GM04503 (cell line): ENCODE measurements around the gene NF2.

Experiments used
- DNase-seq: peaks from one replicate; pipeline ENCODE4 v3.0.0-alpha.2; 2012; ENCODE audit warnings: low read depth

NF2 gene

DNA sequence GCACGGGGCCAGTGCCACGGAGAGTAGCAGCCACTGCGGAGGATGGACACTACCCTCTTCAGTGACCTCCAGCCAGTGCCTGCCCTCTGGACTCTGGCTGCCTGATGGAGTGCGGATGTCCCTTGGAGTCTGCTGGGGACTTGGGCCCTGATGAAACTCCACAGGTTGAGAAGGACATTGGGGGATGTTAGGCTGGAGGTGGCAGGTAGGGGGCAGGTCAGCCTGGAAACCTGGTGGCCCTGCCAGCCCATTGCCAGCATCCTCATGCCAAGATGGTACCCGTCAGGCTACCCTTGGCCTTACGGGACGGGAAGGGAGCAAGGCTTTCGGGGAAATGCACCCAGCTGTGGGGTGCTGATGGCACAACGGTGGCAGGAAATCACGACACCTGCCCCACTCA, 120.3 kb downstream of the NF2 start:
- DNase-seq: no peak

DNA sequence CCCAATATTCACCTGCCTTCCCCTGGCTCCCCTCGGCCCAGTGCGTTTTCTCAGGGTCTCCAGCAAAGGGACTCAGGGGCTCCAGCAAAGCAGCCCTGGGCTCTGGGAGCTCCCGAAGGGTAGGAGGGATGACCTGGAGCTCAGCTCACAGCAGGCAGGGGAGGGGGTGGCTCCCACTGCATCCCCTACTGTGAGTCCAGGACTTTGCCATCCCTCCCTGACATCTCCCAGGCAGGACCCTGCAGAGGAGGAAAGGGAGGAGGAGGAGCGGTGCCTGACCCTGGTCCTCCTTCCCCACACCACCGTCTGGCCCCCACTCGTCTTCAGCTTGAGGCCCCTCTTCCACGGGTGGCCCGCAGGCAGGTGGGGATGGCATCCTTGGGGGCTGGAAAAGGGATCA, 121.4 kb downstream of the NF2 start:
- DNase-seq: no peak

DNA sequence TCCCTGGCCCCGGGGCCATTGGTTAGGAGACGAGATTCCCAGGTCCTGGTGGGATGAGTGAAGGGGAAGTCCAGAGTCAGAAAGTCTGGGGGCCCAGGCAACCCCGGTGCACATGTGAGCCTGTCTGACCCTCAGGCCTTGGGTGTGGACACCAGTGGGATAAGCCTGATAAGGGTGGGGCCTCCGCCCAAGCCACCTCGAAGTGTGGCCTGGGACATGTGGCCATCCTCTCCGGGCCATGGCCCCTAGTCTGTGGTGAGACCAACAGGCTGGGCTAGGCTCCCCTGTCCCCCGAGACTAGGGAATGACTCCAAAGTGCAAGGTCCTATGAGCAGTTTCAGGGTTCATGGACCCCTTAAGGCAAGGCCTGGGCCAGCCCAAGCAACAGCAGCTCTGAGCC, 122.7 kb downstream of the NF2 start:
- no peak for DNase-seq

DNA sequence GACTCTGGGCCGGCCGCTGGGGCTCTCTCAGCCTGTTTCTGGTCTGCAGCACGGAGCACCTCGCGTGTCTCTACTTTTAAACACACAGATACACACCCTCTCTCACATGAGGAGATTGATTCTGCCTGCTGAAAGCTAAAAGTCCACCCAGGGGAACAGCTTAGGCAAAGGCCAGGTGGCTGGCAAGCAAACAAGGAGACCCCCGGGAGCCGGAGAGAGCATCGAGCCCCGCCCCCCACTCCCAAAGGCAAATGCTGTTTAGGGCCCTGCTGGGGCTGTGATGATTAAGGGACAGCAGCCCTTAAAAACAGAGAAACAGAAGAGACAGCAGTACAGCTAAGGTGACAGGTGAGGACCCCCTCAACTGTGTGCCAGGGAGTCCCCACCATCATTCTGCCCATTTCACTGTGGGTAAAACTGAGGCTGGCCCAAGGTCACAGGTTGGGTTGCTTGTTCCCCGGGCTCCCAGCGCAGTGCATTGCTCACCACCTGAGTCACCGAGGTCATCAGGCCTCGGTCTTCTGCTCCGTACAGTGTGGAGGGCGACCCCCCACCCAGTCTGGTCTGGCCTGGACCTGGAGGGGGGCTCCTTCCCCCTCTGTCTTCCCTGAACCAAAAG, 123.2 kb downstream of the NF2 start:
- DNase-seq: no peak

DNA sequence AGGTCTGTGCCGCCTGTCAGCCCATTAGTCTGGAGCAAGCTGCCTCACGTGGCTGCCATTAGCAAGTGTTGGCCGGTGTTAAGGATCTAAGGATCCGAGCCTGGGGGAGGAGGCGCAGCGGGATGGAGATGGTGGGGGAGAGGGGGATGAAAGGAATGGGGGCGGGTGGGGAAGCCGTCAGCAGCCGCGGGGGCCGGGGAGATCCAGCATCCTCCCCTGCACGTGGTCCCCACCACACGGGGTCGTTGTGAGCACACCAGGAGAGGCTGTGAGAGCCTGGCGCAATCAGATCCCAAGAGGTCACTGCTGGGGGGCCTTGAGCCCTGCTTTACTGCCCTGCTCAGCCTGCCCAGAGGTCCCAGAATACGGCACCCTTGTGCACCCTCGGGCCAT, 123.7 kb downstream of the NF2 start:
- DNase-seq: no peak

DNA sequence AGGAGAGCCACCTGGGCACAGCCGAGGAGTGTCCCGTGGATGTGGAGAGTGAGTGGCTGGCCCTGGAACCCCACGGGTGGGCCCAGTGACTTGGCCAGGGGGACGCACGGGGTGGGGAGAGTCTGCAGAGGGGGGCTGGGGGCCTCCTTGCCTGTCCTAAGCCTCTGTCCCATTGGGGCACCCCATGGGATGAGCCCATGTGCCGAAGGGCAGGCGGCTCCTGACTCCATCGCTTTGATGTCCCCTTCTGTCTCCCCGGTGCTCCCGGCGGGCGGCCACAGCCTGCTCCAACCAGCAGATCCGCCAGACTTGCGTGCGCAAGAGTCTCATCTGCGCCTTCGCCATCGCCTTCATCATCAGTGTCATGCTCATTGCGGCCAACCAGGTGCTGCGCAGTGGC, 125.7 kb downstream of the NF2 start:
- no peak for DNase-seq

DNA sequence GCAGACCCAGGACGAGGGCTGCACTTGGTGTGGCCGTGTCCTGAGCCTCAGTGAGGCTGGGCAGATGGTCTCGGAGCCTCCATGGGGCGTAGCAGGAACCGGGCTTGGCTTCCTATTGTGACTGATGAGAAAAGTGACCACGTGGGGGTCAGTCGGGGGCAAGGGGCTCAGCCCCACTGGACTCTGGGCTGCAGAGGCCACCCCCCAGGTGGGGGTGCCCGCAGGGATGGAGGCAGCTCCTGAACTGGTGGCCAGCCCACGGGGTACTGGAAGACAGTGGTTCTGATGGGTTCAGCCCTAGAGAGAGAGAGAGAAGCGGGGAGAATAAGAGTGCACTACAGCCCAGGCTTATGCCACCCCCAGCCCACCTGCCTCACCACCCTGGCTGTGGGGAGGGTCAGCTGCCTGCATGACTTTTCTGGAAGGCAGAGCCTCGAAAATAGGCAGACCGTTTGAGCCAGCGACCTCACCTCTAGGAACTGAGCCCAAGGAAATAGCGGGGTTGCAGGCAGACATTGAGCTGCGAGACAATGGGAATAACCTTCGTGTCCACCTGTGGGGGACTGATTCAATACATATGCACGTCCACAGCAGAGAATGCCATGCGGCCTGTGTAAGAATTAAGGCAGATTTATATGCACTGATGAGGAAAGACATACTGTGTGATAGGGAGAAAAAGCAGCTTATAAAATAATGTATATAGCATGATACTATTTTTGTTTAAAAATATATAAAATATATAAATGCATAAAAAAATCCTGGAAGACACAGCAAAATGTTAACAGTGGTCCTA, 127.8 kb downstream of the NF2 start:
- DNase-seq: no peak

DNA sequence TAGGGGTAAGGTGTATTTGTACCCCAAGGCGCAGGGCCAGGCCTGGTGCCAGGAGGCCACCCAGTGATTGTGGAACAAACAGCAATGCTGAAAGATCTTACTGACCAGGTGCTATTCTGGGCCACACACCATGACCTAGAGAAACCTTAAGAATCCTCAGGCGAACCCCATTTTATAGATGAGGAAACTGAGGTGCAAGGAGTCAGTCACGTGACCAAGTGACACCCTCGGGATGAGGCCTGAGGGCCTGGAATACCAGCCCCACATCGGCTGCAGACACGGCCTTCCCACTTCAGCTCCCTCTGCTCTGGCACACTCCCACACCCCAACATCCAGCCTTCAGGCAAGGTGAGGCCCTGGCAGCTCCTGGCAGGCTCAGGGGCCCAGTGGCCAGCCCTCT, 129.4 kb downstream of the NF2 start:
- DNase-seq: no peak

DNA sequence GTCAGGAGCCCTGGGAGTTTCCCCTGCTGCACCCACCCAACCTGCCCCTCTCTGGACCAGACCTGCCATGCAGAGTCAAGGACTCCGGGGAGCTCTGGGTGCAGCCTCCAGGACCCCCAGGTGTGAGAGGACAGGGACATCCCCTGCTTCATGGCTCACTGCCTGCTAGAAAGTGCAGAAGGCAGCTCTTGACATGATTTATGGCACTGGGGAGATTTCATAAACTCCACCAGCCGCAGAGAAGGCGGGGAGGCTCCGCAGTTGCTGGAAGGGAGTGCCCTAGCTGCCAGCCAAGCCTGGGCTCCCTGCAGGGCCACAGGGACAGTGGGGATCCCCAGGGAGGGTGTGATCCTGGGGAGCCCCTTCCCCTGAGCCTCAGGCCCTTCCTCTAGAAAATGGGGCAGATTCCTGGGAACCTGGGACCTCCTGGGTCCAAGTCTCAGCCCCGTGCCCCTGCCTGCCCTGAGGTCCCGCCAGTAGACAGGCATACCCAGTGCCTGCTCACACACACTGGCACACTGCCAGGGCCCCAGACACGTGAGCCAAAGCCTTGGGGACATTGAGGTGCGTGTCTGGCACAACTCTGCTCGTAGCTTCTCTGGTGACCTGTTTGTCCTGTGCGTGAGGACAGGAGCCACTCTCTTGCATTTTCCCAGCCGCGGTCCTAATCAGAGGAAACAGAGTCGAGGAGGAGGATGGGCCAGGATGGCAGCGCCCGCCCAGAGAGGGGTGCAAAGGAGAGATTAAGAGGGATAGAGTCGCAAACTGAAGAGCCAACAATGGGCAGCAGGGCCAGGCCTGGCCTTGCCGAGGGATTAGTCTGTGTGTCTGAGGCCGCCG, 130.1 kb downstream of the NF2 start:
- DNase-seq: no peak

DNA sequence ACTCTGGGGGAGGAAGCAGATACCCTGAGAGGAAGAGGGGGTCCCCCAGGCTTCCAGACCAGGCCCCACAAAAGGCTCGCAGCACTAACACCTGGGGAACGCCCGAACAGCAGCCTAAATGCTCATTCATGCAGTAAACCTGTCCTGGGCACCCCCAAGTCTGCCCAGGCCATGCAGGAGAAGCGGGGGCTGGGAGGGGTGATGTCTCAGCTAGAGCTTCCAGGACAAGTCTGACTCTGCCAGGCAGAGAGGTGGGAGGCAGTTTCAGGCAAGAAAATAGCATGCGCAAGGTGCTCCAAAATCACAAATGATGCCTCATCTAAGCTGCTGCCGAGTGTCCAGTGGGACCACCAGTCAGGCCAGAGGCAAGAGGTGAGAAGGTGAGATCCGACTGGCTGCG, 131.0 kb downstream of the NF2 start:
- DNase-seq: no peak

DNA sequence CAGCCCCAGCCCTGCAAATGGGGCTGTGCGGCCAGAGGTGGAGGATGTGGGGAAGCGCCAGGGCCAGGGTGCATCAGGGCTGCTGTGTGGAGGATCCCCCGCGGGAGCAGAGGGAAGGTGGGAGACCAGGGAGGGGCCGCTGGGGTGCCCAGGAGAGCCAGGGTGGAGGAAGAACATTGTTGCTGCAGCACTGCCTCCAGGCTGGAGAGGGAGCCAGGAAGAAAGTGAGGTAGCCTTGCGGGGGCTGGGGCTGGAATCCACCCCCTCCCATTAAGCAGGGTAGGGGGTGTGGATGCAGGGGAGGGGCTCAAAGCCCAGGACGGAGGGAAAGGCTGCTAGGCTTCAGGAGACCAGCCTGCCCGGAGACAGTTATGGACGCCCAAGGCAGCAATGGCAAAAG, 131.4 kb downstream of the NF2 start:
- no peak for DNase-seq

DNA sequence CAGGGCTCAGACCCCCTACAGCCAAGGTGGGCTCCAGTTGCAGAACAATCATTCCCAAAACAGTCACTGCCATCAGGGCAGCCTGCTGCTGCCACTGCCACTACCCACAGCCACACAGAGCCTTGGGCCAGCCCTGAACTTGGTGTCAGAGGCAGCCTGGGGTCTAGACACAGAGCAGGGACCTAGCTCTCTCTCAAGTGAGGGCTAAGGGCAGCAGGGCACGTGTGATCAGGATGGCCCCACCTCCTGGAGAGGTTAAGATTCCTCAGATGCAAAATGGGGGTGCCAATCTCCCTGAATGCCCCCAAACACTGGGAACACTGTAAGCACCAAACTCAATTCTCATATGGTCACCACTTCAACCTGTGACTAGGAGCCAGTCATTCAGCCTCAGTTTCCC, 132.0 kb downstream of the NF2 start:
- no peak for DNase-seq

DNA sequence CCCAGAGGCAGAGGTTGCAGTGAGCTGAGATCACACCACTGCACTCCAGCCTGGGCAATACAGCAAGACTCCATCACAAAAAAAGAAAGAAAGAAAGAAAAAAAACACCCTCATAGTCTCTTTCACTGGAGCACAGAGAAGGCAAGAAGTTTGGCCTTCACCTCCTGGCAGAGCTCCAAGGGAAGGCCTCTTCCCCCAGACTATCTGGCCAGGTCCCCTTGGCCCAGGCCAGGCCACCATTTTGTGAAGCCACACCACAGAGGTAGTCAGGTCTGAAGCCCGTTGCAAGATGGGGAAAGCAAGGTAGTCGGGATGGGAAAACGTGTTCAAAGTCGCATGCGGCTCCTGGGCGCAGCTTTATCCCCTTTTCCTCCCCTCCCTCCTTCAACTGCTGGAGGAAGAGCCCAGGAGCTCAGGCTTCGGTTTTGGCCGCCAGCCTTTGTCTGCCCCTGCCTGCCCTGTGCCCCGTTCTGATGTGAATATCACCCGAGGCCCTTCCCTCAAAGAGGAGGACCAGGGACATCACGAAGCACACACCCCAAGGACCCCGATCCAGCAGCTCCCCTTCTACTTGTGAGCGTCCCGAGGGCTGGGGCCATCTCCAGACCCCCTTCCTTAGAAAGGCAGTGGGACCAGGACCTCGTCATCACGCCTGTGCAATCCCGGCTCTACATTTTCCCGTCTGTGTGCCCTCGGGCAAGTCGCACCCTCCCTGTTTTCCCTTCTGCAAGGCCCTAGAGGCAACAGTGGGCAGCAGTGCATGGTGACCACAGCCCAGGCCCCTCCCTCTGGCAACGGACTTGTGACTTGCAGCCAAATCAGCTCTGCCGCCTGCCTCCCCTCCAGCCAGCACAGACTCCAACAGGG, 134.1 kb downstream of the NF2 start:
- no peak for DNase-seq

DNA sequence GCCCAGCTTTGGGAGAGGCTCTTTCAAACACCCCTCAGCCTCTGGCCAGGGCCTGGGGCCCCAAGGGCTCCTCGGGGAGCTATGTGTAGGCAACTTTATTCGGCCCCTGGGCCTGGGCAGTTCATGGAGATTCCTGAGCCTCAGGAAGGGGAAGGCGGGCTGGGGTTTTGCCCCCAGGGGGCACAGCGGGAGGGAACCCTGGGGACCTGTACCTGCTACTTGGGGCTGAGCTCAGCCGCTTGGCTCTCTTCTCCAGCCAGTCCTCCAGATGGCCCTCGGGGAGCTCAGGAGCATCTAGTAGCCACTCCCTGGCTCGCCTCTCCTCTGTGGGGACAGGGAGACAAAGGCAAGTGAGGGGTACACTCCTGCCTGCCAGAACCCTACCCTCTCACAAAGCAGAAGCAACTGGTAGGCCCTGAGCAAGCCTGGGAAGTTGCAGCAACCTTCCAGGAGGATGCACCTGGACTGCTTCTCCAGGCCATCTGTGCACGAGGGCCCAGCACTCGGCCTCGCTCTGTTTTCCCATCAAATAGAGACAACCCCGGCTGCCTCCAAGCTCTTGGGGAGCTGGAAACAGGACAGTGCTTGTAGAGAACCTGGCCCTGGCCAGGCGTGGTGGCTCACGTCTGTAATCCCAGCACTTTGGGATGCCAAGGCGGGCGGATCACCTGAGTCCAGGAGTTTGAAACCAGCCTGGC, 134.8 kb downstream of the NF2 start:
- no peak for DNase-seq

DNA sequence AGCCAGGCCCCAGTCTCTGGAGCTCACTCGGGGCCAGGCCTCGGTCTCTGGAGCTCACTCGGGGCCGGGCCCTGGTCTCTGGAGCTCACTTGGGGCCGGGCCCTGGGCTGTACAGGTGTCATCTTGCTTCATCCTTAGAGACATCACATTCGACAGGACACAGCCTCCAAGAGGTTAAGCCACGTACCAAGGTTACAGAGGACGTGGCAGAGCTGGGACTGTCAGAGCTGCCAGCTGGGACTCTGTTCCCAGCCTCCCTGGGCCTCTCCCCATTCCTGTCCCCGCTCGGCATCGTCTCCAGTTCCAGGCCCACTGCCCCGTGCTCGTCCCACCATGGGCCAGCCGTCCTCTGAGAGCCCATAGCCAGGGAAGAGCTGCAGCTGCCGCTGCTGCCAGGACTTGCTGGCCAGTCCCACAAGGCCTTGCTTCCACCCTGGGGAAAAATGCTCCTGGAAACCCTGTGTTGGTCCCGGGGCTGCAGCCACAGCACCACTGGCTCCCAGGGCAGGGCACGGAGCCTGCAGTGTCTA, 136.0 kb downstream of the NF2 start:
- DNase-seq: no peak

DNA sequence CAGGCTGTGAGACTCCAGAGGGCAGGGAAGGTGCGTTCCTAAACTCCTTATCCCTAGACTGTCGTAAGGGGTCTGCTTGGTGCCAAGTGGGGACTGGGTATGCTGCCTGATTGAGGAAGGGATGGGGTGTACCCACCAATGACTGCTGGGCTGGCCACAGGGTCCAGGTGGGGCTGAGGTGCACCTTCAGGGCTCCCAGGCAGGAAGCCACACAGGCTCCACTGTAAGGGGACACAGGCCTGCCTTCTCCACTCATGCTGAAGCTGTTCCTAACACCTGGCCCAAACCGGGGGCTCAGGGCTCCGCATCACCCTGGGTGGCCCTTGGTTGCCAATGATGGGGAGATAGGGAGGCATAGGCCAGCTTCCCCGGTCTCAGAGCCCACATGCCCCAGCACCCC, 136.8 kb downstream of the NF2 start:
- no peak for DNase-seq

DNA sequence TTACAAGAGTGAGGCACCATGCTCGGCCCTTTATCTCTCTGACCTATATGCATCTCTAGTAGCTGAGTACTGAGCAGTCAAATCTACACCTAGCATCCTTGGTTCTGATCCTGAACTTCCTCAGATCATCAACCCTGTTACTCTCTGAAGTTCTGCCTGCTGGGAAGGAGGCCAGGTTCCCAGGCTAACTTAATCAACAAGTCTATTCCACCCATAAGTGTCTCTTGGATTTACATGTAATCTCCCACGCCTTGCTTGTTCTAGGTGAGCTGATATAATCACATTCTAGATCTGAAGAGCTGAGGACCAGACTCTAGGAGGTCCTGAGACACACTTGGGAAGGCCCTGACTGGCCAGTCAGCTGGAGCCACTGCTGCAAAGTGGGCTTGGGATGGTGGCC, 138.5 kb downstream of the NF2 start:
- no peak for DNase-seq

DNA sequence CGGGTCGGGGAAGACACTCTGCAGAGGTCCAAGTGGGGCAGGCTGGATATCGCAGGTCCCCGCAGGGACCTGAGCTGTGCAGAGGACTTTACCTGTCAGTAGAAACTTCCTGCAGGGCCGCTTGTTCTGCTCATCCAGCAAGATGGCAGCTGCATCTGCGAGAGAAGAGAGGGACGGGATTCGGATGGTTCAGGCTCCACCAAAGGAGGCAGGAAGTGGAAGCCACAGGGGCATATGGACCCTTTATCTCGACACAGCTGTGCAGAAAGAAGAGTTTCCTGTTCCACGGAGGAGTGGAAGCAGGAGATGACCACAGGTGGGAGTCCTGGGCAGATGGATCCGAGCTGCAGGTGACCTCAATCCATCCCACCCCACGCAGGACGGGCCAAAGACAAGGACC, 138.9 kb downstream of the NF2 start:
- no peak for DNase-seq

DNA sequence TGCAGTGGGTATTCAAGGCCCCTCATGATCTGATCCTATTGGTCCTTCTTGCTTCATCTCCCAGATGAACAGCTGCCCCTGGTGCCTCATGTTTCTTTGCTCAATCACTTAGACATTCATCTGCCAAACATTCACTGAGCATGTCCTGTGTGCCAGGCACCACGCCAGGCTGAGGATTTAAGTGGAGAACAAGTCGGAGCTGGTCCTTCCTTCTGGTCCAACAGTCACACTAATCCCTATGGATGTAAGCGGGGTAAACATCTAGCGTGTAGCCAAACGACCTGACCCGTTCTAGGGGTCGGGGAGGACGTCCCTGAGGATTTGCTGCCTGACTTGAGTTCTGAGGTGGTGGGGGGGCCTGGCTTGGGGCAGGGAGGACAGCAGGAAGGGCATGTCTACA, 141.5 kb downstream of the NF2 start:
- peak; percentile 49 for DNase-seq

DNA sequence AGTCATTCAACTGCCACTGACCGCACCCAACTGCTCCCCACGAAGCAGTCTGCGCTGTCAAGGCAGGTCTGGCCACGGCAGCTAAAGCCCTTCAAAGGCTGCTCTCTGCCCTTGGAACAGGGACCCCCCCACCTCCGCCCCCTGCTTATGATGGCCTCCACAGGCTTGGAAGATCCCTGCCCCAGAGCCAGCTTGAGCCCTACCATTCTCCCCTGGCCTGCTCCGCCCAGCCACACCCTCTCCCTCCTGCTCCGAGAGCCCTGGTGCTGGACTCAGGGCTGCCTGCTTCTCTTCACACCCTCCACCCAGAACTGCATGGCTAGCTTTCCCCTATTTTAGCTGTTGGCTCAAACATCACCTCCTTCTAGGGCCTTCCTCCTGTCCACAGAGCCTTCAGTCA, 144.4 kb downstream of the NF2 start:
- no peak for DNase-seq
